ENCODE results near the gene PTPN6.

GRCh38 chr12:6934110-6934509 is 17.0 kb upstream of the PTPN6 start:
- TF ChIP-seq, protein P1, sequence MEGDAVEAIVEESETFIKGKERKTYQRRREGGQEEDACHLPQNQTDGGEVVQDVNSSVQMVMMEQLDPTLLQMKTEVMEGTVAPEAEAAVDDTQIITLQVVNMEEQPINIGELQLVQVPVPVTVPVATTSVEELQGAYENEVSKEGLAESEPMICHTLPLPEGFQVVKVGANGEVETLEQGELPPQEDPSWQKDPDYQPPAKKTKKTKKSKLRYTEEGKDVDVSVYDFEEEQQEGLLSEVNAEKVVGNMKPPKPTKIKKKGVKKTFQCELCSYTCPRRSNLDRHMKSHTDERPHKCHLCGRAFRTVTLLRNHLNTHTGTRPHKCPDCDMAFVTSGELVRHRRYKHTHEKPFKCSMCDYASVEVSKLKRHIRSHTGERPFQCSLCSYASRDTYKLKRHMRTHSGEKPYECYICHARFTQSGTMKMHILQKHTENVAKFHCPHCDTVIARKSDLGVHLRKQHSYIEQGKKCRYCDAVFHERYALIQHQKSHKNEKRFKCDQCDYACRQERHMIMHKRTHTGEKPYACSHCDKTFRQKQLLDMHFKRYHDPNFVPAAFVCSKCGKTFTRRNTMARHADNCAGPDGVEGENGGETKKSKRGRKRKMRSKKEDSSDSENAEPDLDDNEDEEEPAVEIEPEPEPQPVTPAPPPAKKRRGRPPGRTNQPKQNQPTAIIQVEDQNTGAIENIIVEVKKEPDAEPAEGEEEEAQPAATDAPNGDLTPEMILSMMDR (conservative IDR thresholded peaks at IDR 0.05 in 1 of 2, IDR thresholded peaks at IDR 0.05 in 1 of 2; ENCODE audit: low read depth in 1 of 2, low read length in 2 of 2): no peak
- no peak for TF ChIP-seq EZH2 (IDR thresholded peaks at IDR 0.05; ENCODE audit: low read length, missing control alignments)

Data from fibroblast of lung (primary cell).